ENCODE measurements around the gene CLUH. TPM values are rescaled to one million over a fixed set of nuclear protein-coding genes. Genes with fewer than 3 reads are reported as not detected.

The CLUH gene
- total RNA-seq, 1 donor from 2014 or later: 40.2 TPM

DNA sequence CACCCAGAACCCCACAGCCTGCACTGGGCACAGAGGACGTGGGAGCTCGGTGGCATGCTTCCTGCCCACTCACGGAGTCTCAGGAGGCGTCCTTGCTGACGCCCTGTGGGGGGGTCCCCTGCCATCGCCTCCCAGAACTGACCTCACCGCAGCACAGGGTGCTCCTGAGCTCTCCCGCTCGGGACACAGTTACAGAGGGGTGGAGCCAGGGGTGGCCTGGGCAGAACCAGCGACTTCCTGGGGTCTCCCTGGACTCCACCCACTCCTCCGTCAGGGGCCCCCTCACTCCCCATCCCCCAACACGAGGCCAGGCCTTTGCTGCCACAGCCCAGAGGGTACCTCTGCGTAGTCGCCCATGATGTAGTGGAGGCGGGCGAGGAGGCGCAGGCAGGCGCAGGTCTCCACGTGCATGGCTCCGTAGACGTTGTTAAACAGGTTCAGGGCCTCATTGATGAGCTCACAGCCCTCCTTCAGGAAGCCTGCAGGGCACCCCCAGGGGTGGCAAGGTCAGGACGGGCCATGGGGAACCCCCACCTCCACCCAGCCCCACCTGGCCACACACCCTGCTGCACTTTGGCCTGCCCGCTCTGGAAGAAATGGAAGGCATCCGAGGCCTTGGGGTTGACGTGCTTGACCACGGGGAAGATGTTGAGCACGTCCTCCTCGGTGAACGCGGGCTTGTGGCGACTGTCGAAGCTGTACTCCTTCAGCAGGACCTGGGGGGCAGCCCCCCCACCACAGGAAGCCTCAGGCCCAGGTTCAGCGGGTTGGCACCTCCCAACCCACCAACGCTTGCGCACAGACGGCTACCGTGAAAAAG, 17.8 kb downstream of the CLUH start:
- Mint-ChIP-seq H3K27me3 (no peaks in the 10 kb centered on the region), H3K27ac (no peak overlapping the region), H3K36me3 (ENCODE audit: insufficient read depth) (peaks cover 1% of the 10 kb centered on the region), H3K4me3 (ENCODE audit: low read depth) (no peak overlapping the region), H3K4me1 (ENCODE audit: low read depth) (peaks cover 6% of the 10 kb centered on the region), H3K9me3 (ENCODE audit: low read depth) (no peaks in the 10 kb centered on the region)
- DNase-seq (ENCODE audit: low spot score, unreplicated experiment): no peak
- TF ChIP-seq, protein P1, sequence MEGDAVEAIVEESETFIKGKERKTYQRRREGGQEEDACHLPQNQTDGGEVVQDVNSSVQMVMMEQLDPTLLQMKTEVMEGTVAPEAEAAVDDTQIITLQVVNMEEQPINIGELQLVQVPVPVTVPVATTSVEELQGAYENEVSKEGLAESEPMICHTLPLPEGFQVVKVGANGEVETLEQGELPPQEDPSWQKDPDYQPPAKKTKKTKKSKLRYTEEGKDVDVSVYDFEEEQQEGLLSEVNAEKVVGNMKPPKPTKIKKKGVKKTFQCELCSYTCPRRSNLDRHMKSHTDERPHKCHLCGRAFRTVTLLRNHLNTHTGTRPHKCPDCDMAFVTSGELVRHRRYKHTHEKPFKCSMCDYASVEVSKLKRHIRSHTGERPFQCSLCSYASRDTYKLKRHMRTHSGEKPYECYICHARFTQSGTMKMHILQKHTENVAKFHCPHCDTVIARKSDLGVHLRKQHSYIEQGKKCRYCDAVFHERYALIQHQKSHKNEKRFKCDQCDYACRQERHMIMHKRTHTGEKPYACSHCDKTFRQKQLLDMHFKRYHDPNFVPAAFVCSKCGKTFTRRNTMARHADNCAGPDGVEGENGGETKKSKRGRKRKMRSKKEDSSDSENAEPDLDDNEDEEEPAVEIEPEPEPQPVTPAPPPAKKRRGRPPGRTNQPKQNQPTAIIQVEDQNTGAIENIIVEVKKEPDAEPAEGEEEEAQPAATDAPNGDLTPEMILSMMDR (IDR thresholded peaks at IDR 0.05; ENCODE audit: unreplicated experiment): no peak

DNA sequence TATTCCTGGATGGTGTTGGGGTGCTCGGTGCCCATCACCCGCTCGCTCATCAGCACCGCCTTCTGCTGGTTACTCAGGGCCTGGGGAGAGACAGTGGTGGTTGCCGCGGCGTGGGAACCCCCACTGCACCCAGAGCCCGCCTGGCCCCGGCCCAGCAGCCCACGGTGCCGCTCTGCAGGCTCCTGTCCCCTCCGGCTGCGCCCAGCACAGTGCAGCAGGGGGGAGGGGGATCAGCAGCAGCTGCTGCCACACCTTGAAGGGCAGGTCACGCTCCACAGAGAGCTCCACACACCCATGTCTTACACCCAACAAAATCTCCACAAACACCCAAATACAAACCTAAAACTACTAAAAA, 18.8 kb downstream of the CLUH start:
- TF ChIP-seq, protein P1 (IDR thresholded peaks at IDR 0.05; ENCODE audit: unreplicated experiment): no peak

DNA sequence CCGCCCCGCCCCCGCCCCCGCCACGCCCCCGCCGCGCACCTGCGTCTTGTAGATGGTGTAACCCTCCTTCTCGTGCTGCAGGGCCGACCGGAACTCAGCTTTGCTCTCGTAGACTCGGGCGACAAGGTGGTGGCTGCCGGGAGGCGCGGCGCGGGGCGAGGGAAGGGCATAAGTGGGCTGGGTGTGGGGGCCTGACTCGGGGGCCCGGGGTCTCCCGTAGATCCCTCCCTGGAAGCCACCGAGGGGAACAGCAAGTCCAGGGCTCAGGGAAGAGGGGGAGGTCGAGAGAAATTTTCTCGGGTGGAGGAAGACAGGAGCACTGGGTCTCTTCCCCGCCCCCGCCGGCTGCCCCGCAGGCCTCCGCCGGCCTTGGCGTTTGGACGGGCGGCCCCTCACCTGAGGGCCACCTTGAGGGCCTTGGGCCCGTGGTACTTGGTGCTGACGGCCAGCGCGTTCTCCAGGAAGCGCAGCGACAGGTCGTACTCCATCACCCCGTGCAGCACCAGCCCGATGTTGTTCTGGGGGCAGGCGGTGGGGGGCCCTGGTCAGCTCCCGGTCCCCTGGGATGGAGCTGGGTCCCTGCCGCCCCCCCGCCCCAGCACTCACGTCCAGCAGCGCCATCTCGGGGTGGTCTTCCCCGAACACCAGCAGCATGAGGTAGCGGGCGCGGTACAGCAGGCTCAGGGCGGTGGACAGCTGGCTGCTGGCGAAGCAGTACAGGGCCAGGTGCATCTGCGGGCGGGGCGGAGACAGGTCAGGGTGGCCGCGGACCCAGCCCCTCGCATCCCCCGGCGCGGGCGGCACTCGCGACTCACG, 19.4 kb downstream of the CLUH start:
- DNase-seq (ENCODE audit: low spot score, unreplicated experiment): no peak
- no peaks in the 10 kb centered on the region for H3K27me3 Mint-ChIP-seq
- TF ChIP-seq, protein P1 (IDR thresholded peaks at IDR 0.05; ENCODE audit: unreplicated experiment): no peak
- H3K36me3 Mint-ChIP-seq (ENCODE audit: insufficient read depth): peaks cover 1% of the 10 kb centered on the region
- no peak overlapping the region for H3K27ac Mint-ChIP-seq
- H3K4me3 Mint-ChIP-seq (ENCODE audit: low read depth): no peak overlapping the region
- H3K9me3 Mint-ChIP-seq (ENCODE audit: low read depth): no peaks in the 10 kb centered on the region
- peaks cover 7% of the 10 kb centered on the region for H3K4me1 Mint-ChIP-seq (ENCODE audit: low read depth)

More for the DNA sequence above, 18.8 kb downstream of the CLUH start:
- Mint-ChIP-seq H3K4me3 (ENCODE audit: low read depth) (no peak overlapping the region), H3K4me1 (ENCODE audit: low read depth) (peaks cover 7% of the 10 kb centered on the region), H3K27ac (no peak overlapping the region), H3K9me3 (ENCODE audit: low read depth) (no peaks in the 10 kb centered on the region), H3K36me3 (ENCODE audit: insufficient read depth) (peaks cover 1% of the 10 kb centered on the region), H3K27me3 (no peaks in the 10 kb centered on the region)
- no peak for DNase-seq (ENCODE audit: low spot score, unreplicated experiment)

DNA sequence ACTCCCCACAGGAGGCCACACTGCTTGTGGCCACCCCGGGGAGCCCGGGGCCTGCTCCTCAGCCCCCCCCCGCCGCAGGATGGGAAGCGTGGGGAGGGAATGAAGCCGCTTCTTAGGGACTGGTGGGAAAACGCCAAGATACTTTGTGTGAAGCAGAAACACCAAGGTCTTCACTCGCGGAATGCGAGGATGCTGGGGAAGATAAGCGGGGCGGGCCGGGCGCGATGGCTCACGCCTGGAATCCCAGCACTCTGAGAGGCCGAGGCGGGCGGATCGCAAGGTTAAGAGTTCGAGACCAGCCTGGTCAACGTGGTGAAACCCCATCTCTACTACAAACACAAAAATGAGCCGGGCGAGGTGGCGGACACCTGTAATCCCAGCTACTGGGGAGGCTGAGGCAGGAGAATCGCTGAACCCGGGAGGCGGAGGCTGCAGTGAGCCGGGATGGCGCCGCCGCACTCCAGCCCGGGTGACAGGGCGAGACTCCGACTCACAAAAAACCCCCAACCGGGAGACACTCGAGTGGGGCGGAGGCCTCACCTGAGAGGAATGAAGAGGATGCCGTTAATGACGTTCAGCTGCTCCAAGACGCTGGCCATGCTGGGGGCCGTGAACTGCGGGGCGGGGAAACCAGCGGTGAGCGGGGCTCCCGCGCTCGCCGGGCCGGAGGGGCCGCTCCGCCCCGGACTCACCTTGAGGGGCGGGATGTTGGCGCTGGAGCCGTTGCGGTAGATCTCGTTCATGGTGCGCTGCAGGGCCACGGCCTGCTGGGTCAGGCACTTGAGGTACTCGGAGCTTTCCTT, 20.3 kb downstream of the CLUH start:
- H3K36me3 Mint-ChIP-seq (ENCODE audit: insufficient read depth): peaks cover 1% of the 10 kb centered on the region
- H3K27me3 Mint-ChIP-seq: no peaks in the 10 kb centered on the region
- no peak overlapping the region for H3K4me3 Mint-ChIP-seq (ENCODE audit: low read depth)
- no peak for DNase-seq (ENCODE audit: low spot score, unreplicated experiment)
- H3K27ac Mint-ChIP-seq: no peak overlapping the region
- TF ChIP-seq, protein P1 (IDR thresholded peaks at IDR 0.05; ENCODE audit: unreplicated experiment): no peak
- no peaks in the 10 kb centered on the region for H3K9me3 Mint-ChIP-seq (ENCODE audit: low read depth)
- H3K4me1 Mint-ChIP-seq (ENCODE audit: low read depth): peaks cover 7% of the 10 kb centered on the region

All from progenitor cell of endocrine pancreas (in vitro differentiated cells).